HepG2 (cell line): ENCODE measurements around the gene DAPK3. TPM values are rescaled to one million over a fixed set of nuclear protein-coding genes. Genes with fewer than 3 reads are reported as not detected.

Experiments
- ATAC-seq: fragments of 200-7000 bp; cut with Tn5 transposase; 3 replicates; pipeline ENCODE4 v1.9.1; 2020; ENCODE audit warnings: mild to moderate bottlenecking, moderate library complexity
- BruUV-seq: library from RNA; stranded (reverse); fragments of 400-500 nt; replicated peaks from 2 replicates; lab custom pipeline; 2021; lab: Mats Ljungman, UMichigan
- CTCF ChIA-PET: fragments of 300-600 bp; formaldehyde crosslinking; extraction: SDS; loops from one replicate; lab custom pipeline; 2021; ENCODE audit warnings: low total read pairs, inconsistent platforms, low intra/inter-chr PET ratio; lab: Yijun Ruan, JAX
- POLR2A ChIA-PET: fragments of 350-600 bp; sonication (Branson Sonifier 250); formaldehyde crosslinking; loops from one replicate; lab custom pipeline; 2020; ENCODE audit warnings: antibody characterized with exemption, inconsistent platforms; lab: Yijun Ruan, JAX
- DNase-seq: peaks from one replicate; pipeline ENCODE4 v3.0.0-alpha.2; 2015; ENCODE audit warnings: low spot score
- FAIRE-seq: peaks from 3 replicates; lab custom pipeline; 2011; peaks lifted over from hg19 to GRCh38; lab: Jason Lieb, UNC
- H2AFZ ChIP-seq: one replicate; pipeline ENCODE4 v1.6.1; 2011; ENCODE audit warnings: low read length, inconsistent platforms
- H3K27ac ChIP-seq: fragments of 300-600 bp; 3 replicates; pipeline ENCODE4 v1.8.0; 2011; ENCODE audit warnings: mixed run types, mild to moderate bottlenecking, mixed read lengths, low read length, inconsistent platforms; ENCODE audit not compliant: insufficient read depth; ENCODE audit errors: extremely low read length
- H3K27me3 ChIP-seq, 2 experiments: fragments of 200-600 bp in 1 of 2; 2 replicates in 1 of 2; 3 replicates in 1 of 2; pipeline versions ENCODE4 v1.6.0 to v1.8.0; 2011; ENCODE audit warnings: low read length in 2 of 2, mild to moderate bottlenecking in 2 of 2, moderate library complexity in 2 of 2, inconsistent platforms in 1 of 2; ENCODE audit not compliant: insufficient read depth in 2 of 2, control insufficient read depth in 1 of 2
- H3K36me3 ChIP-seq, 2 experiments: fragments of 200-600 bp in 1 of 2; replicated peaks in 1 of 2; 2 replicates in 1 of 2; 3 replicates in 1 of 2; pipeline versions ENCODE4 v1.5.1 to v1.8.0; 2011; ENCODE audit warnings: low read length in 2 of 2, inconsistent platforms in 1 of 2; ENCODE audit not compliant: insufficient read depth in 2 of 2, control insufficient read depth in 1 of 2
- H3K4me1 ChIP-seq: 2 replicates; pipeline ENCODE4 v1.5.1; 2012; ENCODE audit warnings: low read length, inconsistent platforms; ENCODE audit not compliant: insufficient read depth
- H3K4me2 ChIP-seq: 2 replicates; pipeline ENCODE4 v1.6.0; 2011; ENCODE audit warnings: low read depth, low read length, inconsistent platforms
- H3K4me3 ChIP-seq, 3 experiments: fragments of 200-600 bp in 1 of 3; sonication (generic), shearing (Covaris generic) in 1 of 3; replicated peaks in 1 of 3; 2 replicates each; pipeline ENCODE4 v1.5.1; 2011 to 2016; ENCODE audit warnings: low read length in 3 of 3, inconsistent platforms in 2 of 3, low read depth in 2 of 3, mild to moderate bottlenecking in 2 of 3, control low read depth in 1 of 3, mixed read lengths in 1 of 3; ENCODE audit not compliant: insufficient read depth in 1 of 3
- H3K79me2 ChIP-seq: one replicate; pipeline ENCODE4 v1.6.1; 2011; ENCODE audit warnings: low read length, inconsistent platforms; ENCODE audit not compliant: insufficient read depth
- H3K9ac ChIP-seq: 2 replicates; pipeline ENCODE4 v1.6.0; 2011; ENCODE audit warnings: mild to moderate bottlenecking, low read depth, low read length, inconsistent platforms; ENCODE audit not compliant: insufficient read depth
- H3K9me3 ChIP-seq: 2 replicates; pipeline ENCODE4 v1.5.1; 2012; ENCODE audit warnings: mild to moderate bottlenecking, low read length
- H4K20me1 ChIP-seq: 2 replicates; pipeline ENCODE4 v1.6.0; 2011; ENCODE audit warnings: inconsistent platforms, mild to moderate bottlenecking, low read length, moderate library complexity; ENCODE audit not compliant: insufficient read depth
- HOXD1 ChIP-seq: sonication (generic); formaldehyde crosslinking; IDR thresholded peaks from 2 replicates; pipeline ENCODE4 v1.5.0; 2020; ENCODE audit warnings: missing genetic modification reagents
- MTERF4 ChIP-seq: sonication (generic); formaldehyde crosslinking; IDR thresholded peaks from 2 replicates; pipeline ENCODE4 v1.8.0; 2023; ENCODE audit warnings: mild to moderate bottlenecking, missing genetic modification reagents
- PHF8 ChIP-seq: sonication (generic); formaldehyde crosslinking; IDR thresholded peaks from 2 replicates; pipeline ENCODE4 v1.5.0; 2020; ENCODE audit warnings: missing genetic modification reagents
- RAD21 ChIP-seq: fragments of 450-650 bp; formaldehyde crosslinking; IDR thresholded peaks from 2 replicates; pipeline ENCODE4 v1.5.0; 2020; ENCODE audit warnings: mild to moderate bottlenecking
- SMAD1 ChIP-seq: sonication (generic); formaldehyde crosslinking; IDR thresholded peaks from 2 replicates; pipeline ENCODE4 v1.4.0; 2020; ENCODE audit warnings: missing genetic modification reagents, low read depth, mild to moderate bottlenecking, borderline replicate concordance
- SNAPC2 ChIP-seq: sonication (generic); formaldehyde crosslinking; IDR thresholded peaks from 2 replicates; pipeline ENCODE4 v1.8.1; 2022; ENCODE audit warnings: mild to moderate bottlenecking, missing genetic modification reagents
- TBL1XR1 ChIP-seq: fragments of 150-350 bp; IDR thresholded peaks from 2 replicates; pipeline ENCODE4 v1.6.1; 2014; ENCODE audit warnings: borderline replicate concordance, low read length; ENCODE audit not compliant: partially characterized antibody
- ZBTB40 ChIP-seq, 2 experiments: fragments of 450-650 bp in 1 of 2; sonication (generic) in 1 of 2; formaldehyde crosslinking in 1 of 2; IDR thresholded peaks; 2 replicates each; pipeline versions ENCODE4 v1.6.1 to v1.8.0; 2016 to 2022; ENCODE audit warnings: antibody characterized with exemption in 1 of 2, mild to moderate bottlenecking in 1 of 2, missing genetic modification reagents in 1 of 2
- ZFP37 ChIP-seq: sonication (generic); formaldehyde crosslinking; IDR thresholded peaks from 2 replicates; pipeline ENCODE4 v1.4.0; 2020; ENCODE audit warnings: missing genetic modification reagents, borderline replicate concordance
- ZNF441 ChIP-seq: sonication (generic); formaldehyde crosslinking; IDR thresholded peaks from 2 replicates; pipeline ENCODE4 v1.7.0; 2021; ENCODE audit warnings: missing genetic modification reagents, borderline replicate concordance
- ZNF598 ChIP-seq: sonication (generic); formaldehyde crosslinking; IDR thresholded peaks from 2 replicates; pipeline ENCODE4 v1.5.1; 2020; ENCODE audit warnings: mild to moderate bottlenecking, missing genetic modification reagents, borderline replicate concordance
- ZSCAN20 ChIP-seq: sonication (generic); formaldehyde crosslinking; IDR thresholded peaks from 2 replicates; pipeline ENCODE4 v1.4.0; 2020; ENCODE audit warnings: missing genetic modification reagents, mild to moderate bottlenecking, borderline replicate concordance
- ZSCAN30 ChIP-seq: sonication (generic); formaldehyde crosslinking; IDR thresholded peaks from 2 replicates; pipeline ENCODE4 v1.5.0; 2020; ENCODE audit warnings: mild to moderate bottlenecking, missing genetic modification reagents
- WGBS: methylation state at CpG from one replicate; pipeline ENCODE4 v1.1.6; 2017; ENCODE audit warnings: low lambda C conversion rate; 5-methylcytosine and 5-hydroxymethylcytosine counted together
- in situ Hi-C: cut with HindIII; loops from 2 replicates; pipeline ENCODE4 v1.10.0; 2017; ENCODE audit warnings: low pct_unique_long_range_greater_than_20kb; ENCODE audit not compliant: extremely low pct_ligation_motif_present
- intact Hi-C: fragments of 100-400 bp; cut with micrococcal nuclease; formaldehyde crosslinking; loops from one replicate; pipeline ENCODE4 v1.10.0; 2022; ENCODE audit not compliant: unreplicated experiment
- polyA plus RNA-seq, 8 experiments: library from polyadenylated mRNA; depleted of rRNA in 3 of 8; stranded (reverse) in 7 of 8; unstranded in 1 of 8; fragments of >200 nt; fragmentation: Illumina TruSeq in 4 of 8; extraction: Trizol in 4 of 8; gene quantifications; 2 replicates each; pipeline versions ENCODE4 v1.2.1 to v1.2.3, GENCODE V29; 2011 to 2016; ENCODE audit warnings: low read depth in 4 of 8, missing spikeins in 1 of 8, mixed read lengths in 1 of 8; ENCODE audit not compliant: insufficient read depth in 1 of 8
- total RNA-seq, 5 experiments: library from RNA; depleted of rRNA; stranded (reverse); fragments of >200 nt; fragmentation: Illumina TruSeq; extraction: Trizol; gene quantifications; 2 replicates each; pipeline ENCODE4 v1.2.3, GENCODE V29; 2016; ENCODE audit warnings: low read depth in 1 of 5

DAPK3 gene
- total and polyA plus RNA-seq, 2 of the 13 experiments (the other 11 are each of a cell fraction or from before 2014, with no cell fraction given) = 30.5 to 37.3 TPM

GRCh38 chr19:3986260-3987041 is 15.6 kb upstream of the DAPK3 start:
- no peak for FAIRE-seq
- peak overlapping the region; percentile 63 for H3K27ac ChIP-seq
- peak overlapping the region; percentile 89 for H3K4me2 ChIP-seq
- peaks cover 38% of the 10 kb centered on the region for H4K20me1 ChIP-seq
- peaks cover 38% of the 10 kb centered on the region for H3K79me2 ChIP-seq
- H3K9ac ChIP-seq = peak overlapping the region; percentile 52
- no TSS peak for BruUV-seq
- ChIA-PET POLR2A (interaction anchor here (1.6 to 1.8 kb wide), 2 partner anchors 10 to 224 kb away, joined by 8 to 15 read pairs; partner anchors contain the start of gene MRPL54), CTCF (interaction anchor here (0.7 to 1.3 kb wide), 2 partner anchors 153 to 218 kb away, joined by 3 to 6 read pairs; no protein-coding TSS in a partner anchor)
- no peaks in the 10 kb centered on the region for H3K9me3 ChIP-seq
- WGBS = 2% methylated on average over 21 of the region's 21 CpGs
- H3K36me3 ChIP-seq = peaks cover 28 to 33% of the 10 kb centered on the region in 2 experiments
- peak overlapping the region; percentile 82 for H2AFZ ChIP-seq
- DNase-seq = peak; percentile 72
- in situ Hi-C loops = loop anchor here (5.0 kb wide), 1 partner anchor 216 kb away; no protein-coding TSS in a partner anchor
- peak overlapping the region; percentile 56 to 100 (median 95) for H3K4me3 ChIP-seq
- intact Hi-C loops = loop anchor here (1.0 kb wide), 1 partner anchor 218 kb away; no protein-coding TSS in a partner anchor
- H3K27me3 ChIP-seq = no peaks in the 10 kb centered on the region; a peak in 1 of 5 replicates
- 0 out of 3 replicates have a peak, but pooled peaks have one; percentile 12 for ATAC-seq
- H3K4me1 ChIP-seq = peaks cover 48% of the 10 kb centered on the region
- no peak for TF ChIP-seq PHF8
- no peak for TF ChIP-seq ZFP37 (CRISPR knock-in tag)
- no peak for TF ChIP-seq HOXD1
- no peak for TF ChIP-seq ZNF598 (CRISPR knock-in tag)
- TF ChIP-seq SNAPC2 = no peak
- TF ChIP-seq ZNF441 (CRISPR knock-in tag) = no peak
- TF ChIP-seq MTERF4 (CRISPR knock-in tag) = 0 out of 2 replicates have a peak, but pooled peaks have one; percentile 12
- TF ChIP-seq SMAD1 (CRISPR knock-in tag) = no peak
- TF ChIP-seq RAD21 (CRISPR knock-in tag) = peak; percentile 38
- no peak for TF ChIP-seq ZSCAN30
- TF ChIP-seq ZSCAN20 (CRISPR knock-in tag) = no peak
- TF ChIP-seq TBL1XR1 = no peak
- TF ChIP-seq ZBTB40 (IDR thresholded peaks at IDR 0.05) = no peak
- no peak for TF ChIP-seq ZBTB40 (CRISPR knock-in tag; IDR thresholded peaks at IDR 0.05)
